Measurements from ENCODE around the gene EHMT1. TPM values are rescaled to one million over a fixed set of nuclear protein-coding genes. Genes with fewer than 3 reads are reported as not detected.

Gene EHMT1
- total RNA-seq, 6 experiments from 2014 or later, result 26.8 to 51.9 (median 36.7) TPM

GRCh38 chr9:137697193-137697592 is 78.4 kb downstream of the EHMT1 start:
- Histone ChIP-seq H3K4me3 (no peak overlapping the region), H3K4me1 (peaks cover 0 to 15% (median 6%) of the 10 kb centered on the region in 4 donors), H3K9me3 (no peaks in the 10 kb centered on the region), H3K27me3 (no peaks in the 10 kb centered on the region), H3K36me3 (no peaks in the 10 kb centered on the region), H3K27ac (no peak overlapping the region)
- no peak for ATAC-seq
- DNase-seq, result no peak
- WGBS (ENCODE audit: insufficient coverage, low coverage, low lambda C conversion rate, missing lambda C conversion rate), result 60% methylated on average over 1 of the region's 5 CpGs
- intact Hi-C loops (cut with DNase I), result no loop called here
- TF ChIP-seq CTCF (IDR thresholded peaks at IDR 0.05) (no peak), POLR2A (IDR thresholded peaks at IDR 0.05) (no peak)

- ATAC-seq, result no peak
- Histone ChIP-seq H3K4me1 (peaks cover 0 to 15% (median 6%) of the 10 kb centered on the region in 4 donors), H3K36me3 (no peaks in the 10 kb centered on the region), H3K9me3 (no peaks in the 10 kb centered on the region), H3K4me3 (no peak overlapping the region), H3K27ac (no peak overlapping the region), H3K27me3 (no peaks in the 10 kb centered on the region)
- intact Hi-C loops (cut with DNase I), result no loop called here
- DNase-seq, result no peak
- TF ChIP-seq POLR2A (IDR thresholded peaks at IDR 0.05), result no peak
- no peak for TF ChIP-seq CTCF (IDR thresholded peaks at IDR 0.05)
- WGBS (ENCODE audit: insufficient coverage, low coverage, low lambda C conversion rate, missing lambda C conversion rate), result 96% methylated on average over 12 of the region's 19 CpGs
These were observed 79.0 kb downstream of the EHMT1 start for GRCh38 chr9:137697832-137698231.

GRCh38 chr9:137700911-137701310 is 82.1 kb downstream of the EHMT1 start:
- no peak for DNase-seq
- TF ChIP-seq POLR2A (IDR thresholded peaks at IDR 0.05) (no peak), CTCF (IDR thresholded peaks at IDR 0.05) (no peak)
- Histone ChIP-seq H3K9me3 (no peaks in the 10 kb centered on the region), H3K4me3 (no peak overlapping the region), H3K4me1 (no peaks in the 10 kb centered on the region), H3K27me3 (no peaks in the 10 kb centered on the region), H3K36me3 (no peaks in the 10 kb centered on the region), H3K27ac (no peak overlapping the region)
- ATAC-seq, result no peak
- WGBS (ENCODE audit: insufficient coverage, low coverage, low lambda C conversion rate, missing lambda C conversion rate), result 90% methylated on average over 2 of the region's 4 CpGs
- intact Hi-C loops (cut with DNase I), result no loop called here

GRCh38 chr9:137702615-137703379 is 84.0 kb downstream of the EHMT1 start:
- Histone ChIP-seq H3K36me3 (no peaks in the 10 kb centered on the region), H3K4me1 (no peaks in the 10 kb centered on the region), H3K27ac (no peak overlapping the region), H3K27me3 (no peaks in the 10 kb centered on the region), H3K4me3 (no peak overlapping the region), H3K9me3 (no peaks in the 10 kb centered on the region)
- TF ChIP-seq POLR2A (IDR thresholded peaks at IDR 0.05) (no peak), CTCF (IDR thresholded peaks at IDR 0.05) (no peak)
- DNase-seq (no peak), ATAC-seq (no peak)
- intact Hi-C loops (cut with DNase I), result no loop called here
- WGBS (ENCODE audit: insufficient coverage, low coverage, low lambda C conversion rate, missing lambda C conversion rate), result 80% methylated on average over 1 of the region's 7 CpGs

Data from right lobe of liver (tissue), 6 donors.